Measurements from ENCODE around the gene GMCL2. TPM values are rescaled to one million over a fixed set of nuclear protein-coding genes. Genes with fewer than 3 reads are reported as not detected.

The GMCL2 gene
- total RNA-seq, 2 donors from 2014 or later: 2.8 TPM; not detected in 1

- no peak overlapping the region for H3K27ac ChIP-seq
- no peaks in the 10 kb centered on the region for H3K36me3 ChIP-seq
Observed at GRCh38 chr5:178160176-178160575, 27.0 kb downstream of the GMCL2 start.

GRCh38 chr5:178155065-178155464, 32.1 kb downstream of the GMCL2 start:
- 80% methylated on average over 8 of the region's 8 CpGs for WGBS

More at GRCh38 chr5:178160176-178160575, 27.0 kb downstream of the GMCL2 start:
- TF ChIP-seq, protein P1, sequence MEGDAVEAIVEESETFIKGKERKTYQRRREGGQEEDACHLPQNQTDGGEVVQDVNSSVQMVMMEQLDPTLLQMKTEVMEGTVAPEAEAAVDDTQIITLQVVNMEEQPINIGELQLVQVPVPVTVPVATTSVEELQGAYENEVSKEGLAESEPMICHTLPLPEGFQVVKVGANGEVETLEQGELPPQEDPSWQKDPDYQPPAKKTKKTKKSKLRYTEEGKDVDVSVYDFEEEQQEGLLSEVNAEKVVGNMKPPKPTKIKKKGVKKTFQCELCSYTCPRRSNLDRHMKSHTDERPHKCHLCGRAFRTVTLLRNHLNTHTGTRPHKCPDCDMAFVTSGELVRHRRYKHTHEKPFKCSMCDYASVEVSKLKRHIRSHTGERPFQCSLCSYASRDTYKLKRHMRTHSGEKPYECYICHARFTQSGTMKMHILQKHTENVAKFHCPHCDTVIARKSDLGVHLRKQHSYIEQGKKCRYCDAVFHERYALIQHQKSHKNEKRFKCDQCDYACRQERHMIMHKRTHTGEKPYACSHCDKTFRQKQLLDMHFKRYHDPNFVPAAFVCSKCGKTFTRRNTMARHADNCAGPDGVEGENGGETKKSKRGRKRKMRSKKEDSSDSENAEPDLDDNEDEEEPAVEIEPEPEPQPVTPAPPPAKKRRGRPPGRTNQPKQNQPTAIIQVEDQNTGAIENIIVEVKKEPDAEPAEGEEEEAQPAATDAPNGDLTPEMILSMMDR (IDR thresholded peaks at IDR 0.05): no peak
- TF ChIP-seq POLR2A (IDR thresholded peaks at IDR 0.05): no peak
- TF ChIP-seq POLR2AphosphoS5 (IDR thresholded peaks at IDR 0.05): no peak
- H3K9me3 ChIP-seq: no peaks in the 10 kb centered on the region
- no peak for DNase-seq (ENCODE audit: low spot score)
- WGBS: 90% methylated on average over 5 of the region's 5 CpGs
- H3K27me3 ChIP-seq (replicated peaks; ENCODE audit: insufficient read depth): no peaks in the 10 kb centered on the region
- H3K4me3 ChIP-seq: no peak overlapping the region
- intact Hi-C loops (cut with DNase I): no loop called here
- no peaks in the 10 kb centered on the region for H3K4me1 ChIP-seq (replicated peaks)

DNA sequence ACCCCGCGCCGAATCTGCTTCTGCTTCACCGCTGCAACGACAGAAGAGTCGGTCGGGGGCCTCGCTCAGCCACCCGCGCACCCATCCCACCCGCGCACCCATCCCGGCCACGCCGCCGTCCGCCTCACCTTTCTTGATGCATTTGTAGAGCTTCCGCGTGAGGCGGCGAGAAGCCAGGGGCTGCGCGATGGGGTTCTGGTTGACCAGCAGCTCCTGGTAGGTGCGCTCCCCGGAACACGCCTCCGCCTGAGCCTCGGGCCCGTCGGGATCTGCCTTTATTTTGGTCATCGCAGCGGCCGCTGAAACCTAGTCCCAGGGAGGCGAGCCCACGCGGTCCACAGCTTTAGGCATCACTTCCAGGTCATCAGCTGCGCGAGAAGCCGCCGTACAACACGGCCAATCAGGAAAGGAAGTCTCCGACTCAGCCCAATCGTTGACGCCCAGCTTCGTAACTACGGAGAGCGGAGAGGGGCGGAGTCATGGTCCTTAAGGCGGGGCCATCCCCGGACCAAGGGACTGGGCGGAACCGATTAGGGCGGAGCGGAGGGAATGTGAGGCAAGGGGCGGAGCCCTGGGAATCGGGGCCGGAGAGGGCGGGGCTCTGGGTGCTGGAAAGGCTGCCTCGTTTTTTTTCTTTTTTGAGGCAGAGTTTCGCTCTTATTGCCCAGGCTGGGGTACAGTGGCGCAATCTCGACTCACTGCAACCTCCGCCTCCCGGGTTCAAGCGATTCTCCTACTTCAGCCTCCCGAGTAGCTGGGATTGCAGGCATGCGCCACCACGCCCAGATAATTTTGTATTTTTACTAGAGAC, 33.4 kb downstream of the GMCL2 start, which contains the start of gene NHP2:
TSS of gene NHP2 (minus strand) at position 356 of the 811 bp plus-strand sequence. CDS start at position 288, 68 bp downstream.
- 2% methylated on average over 60 of the region's 68 CpGs for WGBS
- Histone ChIP-seq H3K4me3 (peak within 1 kb of the TSS; percentile 55 to 61), H3K27ac (peak within 1 kb of the TSS; percentile 41 to 47), H3K9me3 (no peaks in the 10 kb centered on the region), H3K4me1 (replicated peaks) (peaks cover 7% of the 10 kb centered on the region), H3K27me3 (replicated peaks; ENCODE audit: insufficient read depth) (no peaks in the 10 kb centered on the region), H3K36me3 (peaks cover 0 to 4% of the 10 kb centered on the region in 2 donors)
- TF ChIP-seq POLR2A (IDR thresholded peaks at IDR 0.05): peak; percentile 35
- TF ChIP-seq POLR2AphosphoS5 (IDR thresholded peaks at IDR 0.05): peak; percentile 100
- TF ChIP-seq, protein P1 (IDR thresholded peaks at IDR 0.05): peak in 1 of 4 experiments; percentile 10
- peak; percentile 97 for DNase-seq (ENCODE audit: low spot score)
- intact Hi-C loops (cut with DNase I): loop anchor here (10.0 kb wide), 1 partner anchor 549 kb away; the partner anchor contains the start of gene B4GALT7

More at GRCh38 chr5:178155065-178155464, 32.1 kb downstream of the GMCL2 start:
- Histone ChIP-seq H3K9me3 (no peaks in the 10 kb centered on the region), H3K4me1 (replicated peaks) (peaks cover 7% of the 10 kb centered on the region), H3K36me3 (no peaks in the 10 kb centered on the region), H3K27ac (no peak overlapping the region), H3K4me3 (no peak overlapping the region), H3K27me3 (replicated peaks; ENCODE audit: insufficient read depth) (no peaks in the 10 kb centered on the region)
- intact Hi-C loops (cut with DNase I): loop anchor here (10.0 kb wide), 1 partner anchor 550 kb away; the partner anchor contains the start of gene B4GALT7
- no peak for DNase-seq (ENCODE audit: low spot score)
- TF ChIP-seq, protein P1 (IDR thresholded peaks at IDR 0.05): no peak

- Histone ChIP-seq H3K36me3 (peaks cover 0 to 13% of the 10 kb centered on the region in 2 donors), H3K4me1 (replicated peaks) (peaks cover 7% of the 10 kb centered on the region), H3K9me3 (no peaks in the 10 kb centered on the region), H3K27me3 (replicated peaks; ENCODE audit: insufficient read depth) (no peaks in the 10 kb centered on the region), H3K4me3 (peak overlapping the region; percentile 55 to 61), H3K27ac (peak overlapping the region in 1 of 2 donors; percentile 47)
- WGBS: 47% methylated on average over 31 of the region's 31 CpGs
- intact Hi-C loops (cut with DNase I): loop anchor here (10.0 kb wide), 1 partner anchor 548 kb away; the partner anchor contains the start of gene B4GALT7
- no peak for DNase-seq (ENCODE audit: low spot score)
- TF ChIP-seq POLR2A (IDR thresholded peaks at IDR 0.05): no peak
- no peak for TF ChIP-seq POLR2AphosphoS5 (IDR thresholded peaks at IDR 0.05)
- TF ChIP-seq, protein P1 (IDR thresholded peaks at IDR 0.05): no peak
Observed at GRCh38 chr5:178152491-178153444, 34.4 kb downstream of the GMCL2 start.

Measured in prostate gland (tissue), 2 donors.